IPS-15b (cell line): ENCODE results near the gene PDHX.

Experiments used
- H3K27me3 ChIP-seq: one replicate; pipeline ENCODE4 v1.6.1; 2013; ENCODE audit warnings: low read length; ENCODE audit not compliant: control insufficient read depth, insufficient read depth
- H3K36me3 ChIP-seq: one replicate; pipeline ENCODE4 v1.6.1; 2013; ENCODE audit warnings: low read length; ENCODE audit not compliant: control insufficient read depth, insufficient read depth
- H3K4me1 ChIP-seq: one replicate; pipeline ENCODE4 v1.6.1; 2013; ENCODE audit warnings: mild to moderate bottlenecking, low read length; ENCODE audit not compliant: control insufficient read depth, insufficient read depth
- H3K4me3 ChIP-seq: one replicate; pipeline ENCODE4 v1.5.1; 2013; ENCODE audit warnings: low read depth, low read length
- H3K9ac ChIP-seq: one replicate; pipeline ENCODE4 v1.6.1; 2013; ENCODE audit warnings: low read depth, mild to moderate bottlenecking, low read length
- H3K9me3 ChIP-seq: one replicate; pipeline ENCODE4 v1.6.1; 2013; ENCODE audit warnings: mild to moderate bottlenecking, low read length; ENCODE audit not compliant: control insufficient read depth, insufficient read depth

Gene PDHX

DNA sequence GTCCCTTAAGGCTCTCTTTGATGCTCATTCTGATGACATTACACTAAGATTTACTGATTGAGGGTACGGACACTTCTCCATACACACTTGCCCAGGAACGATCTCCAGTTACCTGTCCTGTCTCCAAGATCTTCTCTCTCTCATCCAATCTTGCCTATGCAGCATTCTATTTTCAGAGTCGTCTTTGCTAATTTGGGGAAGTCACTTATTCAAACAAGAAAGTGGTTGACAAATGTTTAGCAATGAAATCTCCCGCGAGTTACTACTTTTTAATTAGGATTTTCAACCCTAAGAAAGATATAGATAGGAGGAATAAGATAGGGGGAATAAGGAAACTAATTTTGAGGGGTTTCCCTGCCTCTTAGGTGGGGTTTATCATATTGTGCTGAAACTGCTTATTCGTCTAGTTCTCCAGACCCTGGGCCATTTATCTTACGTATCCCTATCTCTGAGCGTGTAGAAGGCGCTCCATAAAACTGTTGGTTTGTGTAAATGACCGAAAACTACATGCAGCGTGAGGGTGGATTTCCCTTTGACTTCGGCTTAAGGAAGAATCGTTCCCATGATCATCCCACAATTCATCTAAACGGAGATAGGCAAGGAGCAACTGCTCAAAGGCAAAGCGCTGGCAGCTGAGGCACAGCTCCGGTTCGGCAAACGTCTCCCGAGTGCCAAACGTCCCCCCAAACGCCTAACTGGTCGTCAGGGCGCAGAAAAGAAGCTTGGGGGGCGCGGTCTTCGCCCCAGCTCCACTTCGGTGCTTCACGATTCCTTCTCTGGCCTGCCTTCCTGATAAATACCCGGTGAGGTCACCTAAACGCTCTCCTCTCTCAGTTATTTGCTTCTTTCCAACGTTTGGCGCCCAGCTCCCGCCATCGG lies 1.0 kb upstream of the PDHX start:
- H3K4me1 ChIP-seq = no peaks in the 10 kb centered on the region
- H3K27me3 ChIP-seq = no peaks in the 10 kb centered on the region

DNA sequence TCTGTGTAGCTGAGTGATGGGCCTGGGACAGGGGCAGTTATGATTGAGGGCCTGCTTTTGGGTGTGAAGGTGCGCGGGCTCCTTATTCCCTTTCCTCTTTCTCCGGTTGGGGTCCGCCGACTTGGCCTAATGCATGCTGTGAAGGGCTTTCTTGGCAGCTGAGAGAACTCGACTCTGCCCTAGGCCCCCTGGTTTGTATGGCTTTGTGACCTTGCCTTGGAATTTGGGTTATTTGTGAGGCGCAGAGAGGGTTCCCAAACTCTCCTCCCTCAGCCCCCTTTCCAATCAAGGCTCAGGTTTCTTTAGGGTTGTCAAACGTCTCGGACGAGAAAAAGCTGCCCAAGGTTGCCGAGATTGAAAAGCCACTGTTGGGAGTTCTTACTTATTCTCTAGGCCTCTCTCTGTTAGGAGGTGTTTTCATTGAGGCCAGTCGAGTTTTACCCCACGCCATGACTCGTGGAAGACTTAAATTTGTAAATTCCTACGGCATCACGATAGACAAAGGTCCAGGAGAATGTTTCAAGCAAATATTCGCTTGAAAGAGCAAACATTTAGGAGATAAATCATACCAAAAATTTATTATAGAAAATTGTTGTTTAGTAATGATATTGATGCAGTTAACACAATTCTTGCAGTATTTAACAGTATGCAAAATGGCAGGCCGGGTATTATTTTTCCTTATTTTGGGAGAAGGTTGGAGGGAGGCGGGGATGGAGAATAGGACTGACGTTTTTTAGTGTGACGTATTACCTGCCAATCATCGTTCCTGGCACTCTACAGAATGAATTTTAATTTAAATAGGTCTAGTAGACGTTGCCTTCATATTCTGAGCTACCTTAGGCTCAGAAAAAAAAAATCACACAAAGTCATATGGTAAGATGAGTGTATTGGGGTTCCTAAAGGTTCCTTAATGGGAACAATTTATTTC lies 689 bp downstream of the PDHX start:
- no peaks in the 10 kb centered on the region for H3K4me1 ChIP-seq
- H3K9me3 ChIP-seq = no peaks in the 10 kb centered on the region
- H3K9ac ChIP-seq = peak overlapping the region; percentile 97
- H3K36me3 ChIP-seq = no peaks in the 10 kb centered on the region
- peak overlapping the region; percentile 98 for H3K4me3 ChIP-seq
- H3K27me3 ChIP-seq = no peaks in the 10 kb centered on the region

More for the DNA sequence above, 1.0 kb upstream of the PDHX start:
- H3K9me3 ChIP-seq = no peaks in the 10 kb centered on the region
- peak overlapping the region; percentile 95 for H3K4me3 ChIP-seq
- peak overlapping the region; percentile 96 for H3K9ac ChIP-seq
- no peaks in the 10 kb centered on the region for H3K36me3 ChIP-seq

DNA sequence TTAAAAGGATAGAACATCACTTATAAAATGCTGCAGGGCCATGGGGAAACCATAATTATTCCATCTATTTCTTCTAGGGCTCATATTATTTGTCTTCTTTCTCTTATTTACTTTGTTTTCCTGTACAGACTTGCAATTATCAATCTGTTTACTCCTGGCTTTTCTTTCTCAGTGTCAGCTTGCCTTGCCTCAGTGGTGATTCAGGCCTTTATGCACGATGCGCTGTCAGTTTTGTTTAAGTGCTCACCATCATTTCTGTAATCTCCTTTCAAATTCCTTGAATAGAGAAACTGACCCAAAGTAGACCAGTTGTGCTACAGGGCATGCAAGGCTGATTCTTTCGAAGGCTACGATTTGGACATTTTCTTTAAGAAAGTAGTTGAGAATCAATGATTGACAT lies 4.7 kb downstream of the PDHX start:
- Histone ChIP-seq H3K9ac (no peak overlapping the region), H3K36me3 (no peaks in the 10 kb centered on the region), H3K4me3 (no peak overlapping the region), H3K4me1 (no peaks in the 10 kb centered on the region), H3K9me3 (no peaks in the 10 kb centered on the region), H3K27me3 (no peaks in the 10 kb centered on the region)

DNA sequence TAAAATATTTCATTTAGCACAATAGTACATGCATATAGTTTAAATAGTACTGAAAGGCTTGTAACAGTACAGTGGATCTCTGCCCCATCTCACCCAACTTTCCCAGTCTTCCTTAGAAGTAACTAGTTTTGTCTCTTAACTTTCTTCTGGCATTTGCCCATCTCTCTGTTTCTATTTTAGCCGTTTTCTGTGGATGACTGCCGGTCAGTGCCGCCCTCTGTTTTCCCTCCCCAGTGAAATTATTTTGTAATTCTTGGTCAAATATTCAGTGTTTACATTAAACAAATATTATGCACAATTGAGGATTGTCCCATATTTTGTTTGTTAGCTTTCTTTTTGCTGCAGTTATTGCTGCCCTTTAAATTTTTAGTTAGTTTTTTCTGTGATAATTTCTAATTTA lies 8.3 kb downstream of the PDHX start:
- no peak overlapping the region for H3K4me3 ChIP-seq
- H3K9ac ChIP-seq = no peak overlapping the region
- H3K4me1 ChIP-seq = no peaks in the 10 kb centered on the region
- no peaks in the 10 kb centered on the region for H3K27me3 ChIP-seq
- H3K9me3 ChIP-seq = no peaks in the 10 kb centered on the region
- no peaks in the 10 kb centered on the region for H3K36me3 ChIP-seq

DNA sequence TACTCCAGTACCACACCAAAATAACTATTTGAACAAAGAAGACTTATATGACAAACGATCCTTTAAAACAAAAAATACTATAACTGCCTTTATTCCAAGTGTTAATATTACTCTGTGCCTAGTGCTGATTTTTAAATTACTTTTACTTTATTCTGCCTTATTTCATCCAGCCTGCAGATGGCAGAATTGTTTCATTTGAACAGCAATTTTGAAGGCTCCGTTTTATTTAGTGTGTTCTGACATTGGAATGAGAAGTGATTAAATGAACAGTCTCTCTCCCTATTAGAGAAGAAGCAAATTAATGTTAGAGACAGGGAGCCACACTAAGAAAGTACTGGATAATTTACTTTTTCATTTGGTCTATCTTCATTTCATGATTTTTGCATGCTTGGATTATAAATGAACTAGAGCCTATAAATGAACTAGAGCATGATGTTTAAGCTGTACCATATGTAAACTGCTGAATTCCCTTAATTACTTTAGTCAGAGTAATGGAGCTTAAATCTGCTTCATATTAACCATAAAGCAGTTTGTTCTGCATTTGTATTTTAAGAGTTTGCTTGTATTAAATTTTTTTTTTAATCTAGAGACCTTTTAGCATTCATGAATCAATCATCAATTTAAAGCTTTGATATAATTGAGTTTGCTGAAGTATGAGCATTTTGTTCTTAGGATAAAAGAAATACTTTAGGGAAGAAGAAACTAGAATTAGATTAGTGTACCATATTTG lies 9.8 kb downstream of the PDHX start:
- H3K9me3 ChIP-seq = no peaks in the 10 kb centered on the region
- no peak overlapping the region for H3K4me3 ChIP-seq
- H3K4me1 ChIP-seq = no peaks in the 10 kb centered on the region
- H3K27me3 ChIP-seq = no peaks in the 10 kb centered on the region
- no peaks in the 10 kb centered on the region for H3K36me3 ChIP-seq
- no peak overlapping the region for H3K9ac ChIP-seq

DNA sequence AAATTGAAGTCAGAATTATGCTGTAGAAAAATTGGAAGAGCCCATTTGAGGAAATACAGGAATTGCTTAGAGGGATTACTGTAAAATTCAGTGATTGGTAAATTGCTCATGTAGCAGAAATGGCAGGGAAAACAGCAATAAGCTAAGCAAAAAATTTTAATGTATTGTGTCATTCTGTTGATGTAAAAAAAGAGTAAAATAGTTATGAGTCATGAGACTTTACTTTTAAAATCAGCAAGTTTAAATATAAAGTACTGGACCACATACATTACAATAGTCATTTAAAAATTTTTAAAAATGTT lies 10.4 kb downstream of the PDHX start:
- H3K4me1 ChIP-seq = no peaks in the 10 kb centered on the region
- H3K36me3 ChIP-seq = no peaks in the 10 kb centered on the region
- H3K9me3 ChIP-seq = no peaks in the 10 kb centered on the region
- no peaks in the 10 kb centered on the region for H3K27me3 ChIP-seq
- H3K4me3 ChIP-seq = no peak overlapping the region
- no peak overlapping the region for H3K9ac ChIP-seq

DNA sequence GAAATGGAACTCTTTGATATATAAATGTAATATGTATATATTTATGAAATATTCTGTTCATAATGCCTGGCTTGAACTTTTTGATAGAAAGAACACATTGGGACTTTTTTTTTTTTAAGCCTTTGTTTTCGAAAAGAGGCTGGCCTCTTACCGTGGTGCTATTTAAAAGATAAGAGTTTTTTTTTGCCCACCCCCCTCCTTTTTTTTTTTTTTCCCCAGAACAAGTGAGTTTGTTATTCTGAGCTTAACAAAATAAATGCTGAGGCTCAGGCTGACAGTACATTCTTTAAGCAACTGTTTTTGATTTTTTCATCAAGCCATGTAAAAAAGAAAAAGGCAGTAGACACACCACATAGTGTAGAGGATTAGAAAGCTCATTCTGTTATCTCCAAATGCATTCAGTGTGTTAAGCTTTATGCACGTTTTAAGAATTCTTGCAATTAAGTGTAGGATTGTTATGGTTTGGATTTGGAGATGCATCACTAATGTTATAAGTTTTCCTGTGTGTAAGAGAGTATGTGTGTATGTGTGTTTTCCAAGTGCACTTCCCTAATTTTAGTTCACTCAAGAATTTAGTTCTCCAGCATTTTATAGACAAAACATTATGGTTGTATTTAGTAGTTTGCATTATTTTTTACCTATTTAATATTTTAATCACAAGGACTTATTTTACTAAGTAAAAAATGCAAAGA lies 12.0 kb downstream of the PDHX start:
- H3K4me3 ChIP-seq = no peak overlapping the region
- no peaks in the 10 kb centered on the region for H3K9me3 ChIP-seq
- no peaks in the 10 kb centered on the region for H3K27me3 ChIP-seq
- no peaks in the 10 kb centered on the region for H3K36me3 ChIP-seq
- H3K9ac ChIP-seq = no peak overlapping the region
- no peaks in the 10 kb centered on the region for H3K4me1 ChIP-seq

DNA sequence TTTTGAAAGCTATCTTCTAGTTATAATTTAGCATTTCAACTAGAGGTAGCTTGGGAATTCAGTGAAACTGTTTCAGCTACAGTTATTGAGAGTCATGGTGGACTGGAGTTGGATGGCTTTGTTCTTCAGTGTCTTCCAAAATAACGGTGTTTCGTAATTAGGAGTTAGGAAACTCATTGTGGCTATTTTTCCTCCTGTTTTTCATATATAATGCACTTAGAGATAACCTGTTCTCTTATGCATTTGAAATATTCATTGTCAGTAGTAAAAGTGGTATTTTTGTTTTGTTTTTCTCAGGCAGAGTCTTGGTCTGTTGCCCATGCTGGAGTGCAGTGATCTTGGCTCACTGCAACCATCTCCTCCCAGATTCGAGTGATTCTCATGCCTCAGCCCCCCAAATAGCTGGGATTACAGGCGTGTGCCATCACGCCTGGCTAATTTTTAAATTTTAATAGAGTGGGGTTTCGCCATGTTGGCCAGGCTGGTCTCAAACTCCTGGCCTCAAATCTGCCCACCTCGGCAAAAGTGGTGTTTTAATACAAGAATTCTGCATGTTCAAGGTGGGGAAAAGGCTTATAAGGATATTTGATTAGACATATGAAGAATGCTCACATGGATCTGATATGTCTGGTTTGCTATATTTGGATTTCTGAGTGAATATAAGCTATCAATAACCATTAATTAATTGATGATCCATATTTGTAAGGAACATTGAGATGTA lies 12.7 kb downstream of the PDHX start:
- no peaks in the 10 kb centered on the region for H3K9me3 ChIP-seq
- H3K4me3 ChIP-seq = no peak overlapping the region
- no peaks in the 10 kb centered on the region for H3K36me3 ChIP-seq
- no peak overlapping the region for H3K9ac ChIP-seq
- H3K4me1 ChIP-seq = no peaks in the 10 kb centered on the region
- no peaks in the 10 kb centered on the region for H3K27me3 ChIP-seq

DNA sequence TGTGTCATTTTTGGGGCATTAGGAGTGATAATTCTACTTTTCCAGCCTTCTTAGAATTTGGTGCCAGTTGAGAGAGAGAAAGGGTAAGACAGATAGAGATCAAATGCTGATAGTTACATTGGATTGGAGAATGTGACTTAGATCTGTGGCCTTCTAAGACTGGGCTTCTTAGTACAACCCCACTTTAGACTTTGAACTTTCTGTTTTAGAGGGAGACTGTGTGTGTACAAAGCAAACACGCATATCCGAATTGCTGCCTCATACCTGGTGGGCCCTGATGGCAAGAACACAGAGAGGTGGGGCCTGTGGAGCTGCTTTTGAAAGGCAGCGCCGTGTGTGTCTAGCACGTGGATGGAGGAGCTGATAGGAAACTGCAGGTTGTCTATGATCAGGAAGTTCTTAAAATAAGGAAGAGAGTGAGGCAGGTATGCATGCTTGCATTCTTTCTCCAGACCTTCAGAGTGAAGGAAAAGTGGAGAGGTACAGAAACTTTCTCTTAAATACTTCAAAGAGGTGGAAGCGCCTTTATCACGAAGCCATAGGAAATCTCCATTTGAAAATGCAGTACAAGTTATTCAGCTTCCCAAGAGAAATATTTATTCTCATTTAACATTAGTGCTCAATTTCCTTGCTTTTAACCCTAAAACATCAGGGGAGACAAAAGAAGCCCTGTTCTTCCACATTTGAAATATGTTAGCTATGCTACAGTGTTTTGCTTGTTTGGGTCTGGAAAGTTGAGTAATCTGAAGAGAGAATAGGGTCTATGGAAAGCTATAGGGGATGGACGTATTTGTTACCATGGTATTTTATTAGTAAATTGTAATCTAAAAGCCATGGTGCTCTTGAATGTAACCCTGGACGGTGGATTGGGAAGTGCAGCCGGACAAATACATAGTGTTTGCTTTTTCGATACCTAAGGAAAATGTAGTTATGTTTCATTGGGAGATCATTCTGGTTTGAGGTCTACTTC lies 13.7 kb downstream of the PDHX start:
- Histone ChIP-seq H3K27me3 (no peaks in the 10 kb centered on the region), H3K4me3 (no peak overlapping the region), H3K4me1 (no peaks in the 10 kb centered on the region), H3K9ac (no peak overlapping the region), H3K36me3 (no peaks in the 10 kb centered on the region), H3K9me3 (no peaks in the 10 kb centered on the region)

DNA sequence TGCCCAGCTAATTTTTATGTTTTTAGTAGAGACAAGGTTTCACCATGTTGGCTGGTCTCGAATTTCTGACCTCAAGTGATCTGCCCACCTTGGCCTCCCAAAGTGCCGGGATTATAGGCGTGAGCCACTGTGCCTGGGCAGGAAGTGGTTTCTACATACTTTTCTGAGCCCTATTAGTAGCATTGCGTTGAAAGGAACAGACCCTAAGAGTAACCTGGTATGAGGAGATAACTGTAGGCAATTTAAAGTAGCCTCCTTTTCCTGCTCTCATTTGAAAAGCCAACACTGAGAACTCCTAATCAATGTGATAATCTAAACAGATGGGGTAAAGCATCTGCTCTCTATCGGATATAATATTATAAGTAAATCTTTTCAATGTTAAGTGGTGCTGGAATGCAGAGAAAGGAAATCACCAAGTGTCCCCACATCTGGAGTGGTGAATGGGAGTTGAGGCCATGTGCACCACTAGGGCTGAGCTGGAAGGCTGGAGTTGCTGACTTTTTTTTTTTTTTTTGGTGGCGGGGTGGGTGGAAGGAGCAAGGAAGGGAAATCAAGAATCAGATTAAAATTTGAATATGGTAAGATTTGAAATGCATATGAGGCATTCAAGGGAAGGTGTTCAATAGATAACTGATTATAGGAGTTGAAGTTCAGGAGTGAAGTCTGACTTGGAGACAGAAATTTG lies 20.7 kb downstream of the PDHX start:
- H3K9ac ChIP-seq = no peak overlapping the region
- H3K36me3 ChIP-seq = no peaks in the 10 kb centered on the region

More for the DNA sequence above, 20.7 kb downstream of the PDHX start:
- H3K4me3 ChIP-seq = no peak overlapping the region
- no peaks in the 10 kb centered on the region for H3K27me3 ChIP-seq
- no peaks in the 10 kb centered on the region for H3K9me3 ChIP-seq
- no peaks in the 10 kb centered on the region for H3K4me1 ChIP-seq
